Ishikawa (cell line): Measurements from ENCODE around the gene CTXN1.

Source experiments
- CEBPB ChIP-seq: IDR thresholded peaks from 2 replicates; pipeline ENCODE4 v1.6.1; 2012
- EGR1 ChIP-seq: IDR thresholded peaks from 2 replicates; pipeline ENCODE4 v1.6.1; 2012
- EP300 ChIP-seq: IDR thresholded peaks from 2 replicates; pipeline ENCODE4 v1.6.1; 2012; ENCODE audit warnings: borderline replicate concordance
- FOXM1 ChIP-seq: IDR thresholded peaks from 2 replicates; pipeline ENCODE4 v1.6.1; 2012; ENCODE audit warnings: low read depth, borderline replicate concordance
- NFIC ChIP-seq: IDR thresholded peaks from 2 replicates; pipeline ENCODE4 v1.6.1; 2012
- RAD21 ChIP-seq: IDR thresholded peaks from 2 replicates; pipeline ENCODE4 v1.6.1; 2012; ENCODE audit warnings: low read depth
- REST ChIP-seq: IDR thresholded peaks from 2 replicates; pipeline ENCODE4 v1.6.1; 2012; ENCODE audit warnings: low read depth, mild to moderate bottlenecking
- TAF1 ChIP-seq: IDR thresholded peaks from 2 replicates; pipeline ENCODE4 v1.6.1; 2012; ENCODE audit warnings: low read depth, mild to moderate bottlenecking
- TCF12 ChIP-seq: IDR thresholded peaks from 2 replicates; pipeline ENCODE4 v1.6.1; 2012; ENCODE audit warnings: low read depth
- TEAD4 ChIP-seq: IDR thresholded peaks from 2 replicates; pipeline ENCODE4 v1.6.1; 2012
- ZBTB7A ChIP-seq: IDR thresholded peaks from 2 replicates; pipeline ENCODE4 v1.6.1; 2012; ENCODE audit warnings: low read depth
- TF ChIP-seq, protein P1 (sequence below): IDR thresholded peaks from 2 replicates; pipeline ENCODE4 v1.6.1; 2012

DNA sequence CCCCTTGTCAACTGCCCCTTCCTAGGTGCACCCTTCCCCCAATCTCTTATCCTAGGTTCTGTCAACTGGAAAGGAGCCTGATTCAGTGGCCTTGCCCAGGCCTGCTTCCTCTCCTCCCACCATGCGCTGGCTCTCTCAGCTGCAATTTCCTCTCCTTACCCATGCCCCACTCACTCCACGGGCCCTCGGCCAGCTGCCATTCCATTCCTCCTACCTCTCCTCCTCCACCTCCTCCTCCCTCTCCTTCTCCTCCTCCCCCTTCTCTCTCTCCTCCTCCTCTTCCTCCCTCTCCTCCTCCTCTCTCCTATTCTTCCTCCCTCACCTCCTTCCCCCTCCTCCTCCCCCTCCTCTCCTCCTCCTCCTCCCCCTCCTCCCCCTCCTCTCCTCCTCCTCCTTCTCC lies 27.1 kb upstream of the CTXN1 start:
- no peak for TF ChIP-seq TAF1
- TF ChIP-seq TCF12, result no peak
- no peak for TF ChIP-seq REST
- no peak for TF ChIP-seq RAD21
- no peak for TF ChIP-seq EP300
- no peak for TF ChIP-seq ZBTB7A
- TF ChIP-seq NFIC, result no peak
- no peak for TF ChIP-seq EGR1
- no peak for TF ChIP-seq FOXM1
- TF ChIP-seq, protein P1, sequence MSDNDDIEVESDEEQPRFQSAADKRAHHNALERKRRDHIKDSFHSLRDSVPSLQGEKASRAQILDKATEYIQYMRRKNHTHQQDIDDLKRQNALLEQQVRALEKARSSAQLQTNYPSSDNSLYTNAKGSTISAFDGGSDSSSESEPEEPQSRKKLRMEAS, result no peak
- TF ChIP-seq CEBPB, result no peak
- TF ChIP-seq TEAD4, result no peak
